DMS153 treated with DMSO at 0.1 percent for 48 hours (cell line): ENCODE measurements around the gene SMOC2.

Experiments
- DNase-seq: peaks from one replicate; lab custom pipeline; 2025; ENCODE audit not compliant: unreplicated experiment; lab: John Stamatoyannopoulos, UW

The SMOC2 gene

GRCh38 chr6:168441434-168442391, 729 bp downstream of the SMOC2 start:
- DNase-seq, result no peak

GRCh38 chr6:168442646-168443045, 1.7 kb downstream of the SMOC2 start:
- no peak for DNase-seq

- DNase-seq, result no peak
Measured at GRCh38 chr6:168447282-168447681, 6.3 kb downstream of the SMOC2 start.

GRCh38 chr6:168447700-168448099, 6.7 kb downstream of the SMOC2 start:
- DNase-seq, result no peak

GRCh38 chr6:168448243-168448855, 7.4 kb downstream of the SMOC2 start:
- DNase-seq, result no peak

GRCh38 chr6:168450917-168451316, 9.9 kb downstream of the SMOC2 start:
- peak; percentile 25 for DNase-seq

GRCh38 chr6:168451805-168452517, 11.0 kb downstream of the SMOC2 start:
- DNase-seq, result no peak

GRCh38 chr6:168452685-168453377, 11.8 kb downstream of the SMOC2 start:
- DNase-seq, result no peak

- DNase-seq, result no peak
Measured at GRCh38 chr6:168455847-168456530, 15.0 kb downstream of the SMOC2 start.

- DNase-seq, result no peak
Measured at GRCh38 chr6:168456907-168457652, 16.1 kb downstream of the SMOC2 start.

- no peak for DNase-seq
Measured at GRCh38 chr6:168457653-168457934, 16.6 kb downstream of the SMOC2 start.

GRCh38 chr6:168458101-168458500, 17.1 kb downstream of the SMOC2 start:
- no peak for DNase-seq

GRCh38 chr6:168459572-168459971, 18.6 kb downstream of the SMOC2 start:
- DNase-seq, result no peak

- no peak for DNase-seq
Measured at GRCh38 chr6:168462289-168462853, 21.4 kb downstream of the SMOC2 start.

- no peak for DNase-seq
Measured at GRCh38 chr6:168464546-168464945, 23.6 kb downstream of the SMOC2 start.

- DNase-seq, result no peak
Measured at GRCh38 chr6:168468045-168468444, 27.1 kb downstream of the SMOC2 start.

GRCh38 chr6:168469521-168469920, 28.5 kb downstream of the SMOC2 start:
- DNase-seq, result no peak

GRCh38 chr6:168469926-168470325, 28.9 kb downstream of the SMOC2 start:
- DNase-seq, result no peak

- no peak for DNase-seq
Measured at GRCh38 chr6:168472363-168472762, 31.4 kb downstream of the SMOC2 start.

- DNase-seq, result no peak
Measured at GRCh38 chr6:168473197-168473596, 32.2 kb downstream of the SMOC2 start.
